HepG2 (cell line): ENCODE data around the gene AADAT. TPM values are rescaled to one million over a fixed set of nuclear protein-coding genes. Genes with fewer than 3 reads are reported as not detected.

Experiments
- EEA1 ChIP-seq: sonication (generic); formaldehyde crosslinking; IDR thresholded peaks from 2 replicates; pipeline ENCODE4 v1.5.1; 2020; ENCODE audit warnings: mild to moderate bottlenecking, missing genetic modification reagents, borderline replicate concordance
- FOXJ3 ChIP-seq: sonication (generic); formaldehyde crosslinking; IDR thresholded peaks from 2 replicates; pipeline ENCODE4 v1.4.0; 2020; ENCODE audit warnings: missing genetic modification reagents, mild to moderate bottlenecking, borderline replicate concordance
- FOXO1 ChIP-seq: sonication (generic); formaldehyde crosslinking; IDR thresholded peaks from 2 replicates; pipeline ENCODE4 v1.4.0; 2020; ENCODE audit warnings: missing genetic modification reagents
- FOXP4 ChIP-seq: sonication (generic); formaldehyde crosslinking; IDR thresholded peaks from 2 replicates; pipeline ENCODE4 v1.4.0; 2020; ENCODE audit warnings: missing genetic modification reagents
- GTF2F1 ChIP-seq: fragments of 150-350 bp; IDR thresholded peaks from 2 replicates; pipeline ENCODE4 v1.6.1; 2014; ENCODE audit warnings: low read length
- HNF4G ChIP-seq, 2 experiments: sonication (generic) in 1 of 2; formaldehyde crosslinking in 1 of 2; IDR thresholded peaks; 2 replicates each; pipeline versions ENCODE4 v1.4.0 to v1.6.1; 2011 to 2020; ENCODE audit warnings: borderline replicate concordance in 2 of 2, low read depth in 2 of 2, mild to moderate bottlenecking in 2 of 2, low read length in 1 of 2, missing genetic modification reagents in 1 of 2, moderate library complexity in 1 of 2
- HNRNPL ChIP-seq: fragments of 200-400 bp; formaldehyde crosslinking; IDR thresholded peaks from 2 replicates; pipeline ENCODE4 v1.6.1; 2017; ENCODE audit warnings: mild to moderate bottlenecking, low read depth, low read length
- MEIS2 ChIP-seq: sonication (generic); formaldehyde crosslinking; IDR thresholded peaks from 2 replicates; pipeline ENCODE4 v1.9.0; 2021; ENCODE audit warnings: mild to moderate bottlenecking, missing genetic modification reagents
- NR1H2 ChIP-seq: sonication (generic); formaldehyde crosslinking; IDR thresholded peaks from 2 replicates; pipeline ENCODE4 v1.8.1; 2022; ENCODE audit warnings: low read depth, missing genetic modification reagents, borderline replicate concordance
- PAWR ChIP-seq: sonication (generic); formaldehyde crosslinking; IDR thresholded peaks from 2 replicates; pipeline ENCODE4 v1.4.0; 2020; ENCODE audit warnings: missing genetic modification reagents, mild to moderate bottlenecking, borderline replicate concordance
- TCF12 ChIP-seq, 2 experiments: fragments of 450-650 bp in 1 of 2; sonication (generic) in 1 of 2; formaldehyde crosslinking in 1 of 2; IDR thresholded peaks; 2 replicates each; pipeline versions ENCODE4 v1.6.1 to v1.8.0; 2017 to 2022; ENCODE audit warnings: antibody characterized with exemption in 1 of 2, mild to moderate bottlenecking in 1 of 2, missing genetic modification reagents in 1 of 2, moderate library complexity in 1 of 2
- ZNF580 ChIP-seq: IDR thresholded peaks from 2 replicates; pipeline ENCODE4 v1.6.1; 2016; ENCODE audit warnings: low read depth, borderline replicate concordance
- ZNF598 ChIP-seq: sonication (generic); formaldehyde crosslinking; IDR thresholded peaks from 2 replicates; pipeline ENCODE4 v1.5.1; 2020; ENCODE audit warnings: mild to moderate bottlenecking, missing genetic modification reagents, borderline replicate concordance
- ZNF772 ChIP-seq: sonication (generic); formaldehyde crosslinking; IDR thresholded peaks from 2 replicates; pipeline ENCODE4 v1.5.0; 2020; ENCODE audit warnings: mild to moderate bottlenecking, missing genetic modification reagents
- polyA plus RNA-seq, 8 experiments: library from polyadenylated mRNA; depleted of rRNA in 3 of 8; stranded (reverse) in 7 of 8; unstranded in 1 of 8; fragments of >200 nt; fragmentation: Illumina TruSeq in 4 of 8; extraction: Trizol in 4 of 8; gene quantifications; 2 replicates each; pipeline versions ENCODE4 v1.2.1 to v1.2.3, GENCODE V29; 2011 to 2016; ENCODE audit warnings: low read depth in 4 of 8, missing spikeins in 1 of 8, mixed read lengths in 1 of 8; ENCODE audit not compliant: insufficient read depth in 1 of 8
- total RNA-seq, 5 experiments: library from RNA; depleted of rRNA; stranded (reverse); fragments of >200 nt; fragmentation: Illumina TruSeq; extraction: Trizol; gene quantifications; 2 replicates each; pipeline ENCODE4 v1.2.3, GENCODE V29; 2016; ENCODE audit warnings: low read depth in 1 of 5
- TF ChIP-seq, protein P1 (sequence below): sonication (generic); formaldehyde crosslinking; conservative IDR thresholded peaks from 2 replicates; pipeline ENCODE4 v1.4.0; 2020; ENCODE audit warnings: missing genetic modification reagents
- TF ChIP-seq, protein P2 (sequence below): IDR thresholded peaks from 2 replicates; pipeline ENCODE4 v1.6.1; 2016; ENCODE audit warnings: missing compliant biosample characterization, missing genetic modification reagents, borderline replicate concordance

The AADAT gene
- total and polyA plus RNA-seq, 2 of the 13 experiments (the other 11 are each of a cell fraction or from before 2014, with no cell fraction given): 6.1 to 9.1 TPM

DNA sequence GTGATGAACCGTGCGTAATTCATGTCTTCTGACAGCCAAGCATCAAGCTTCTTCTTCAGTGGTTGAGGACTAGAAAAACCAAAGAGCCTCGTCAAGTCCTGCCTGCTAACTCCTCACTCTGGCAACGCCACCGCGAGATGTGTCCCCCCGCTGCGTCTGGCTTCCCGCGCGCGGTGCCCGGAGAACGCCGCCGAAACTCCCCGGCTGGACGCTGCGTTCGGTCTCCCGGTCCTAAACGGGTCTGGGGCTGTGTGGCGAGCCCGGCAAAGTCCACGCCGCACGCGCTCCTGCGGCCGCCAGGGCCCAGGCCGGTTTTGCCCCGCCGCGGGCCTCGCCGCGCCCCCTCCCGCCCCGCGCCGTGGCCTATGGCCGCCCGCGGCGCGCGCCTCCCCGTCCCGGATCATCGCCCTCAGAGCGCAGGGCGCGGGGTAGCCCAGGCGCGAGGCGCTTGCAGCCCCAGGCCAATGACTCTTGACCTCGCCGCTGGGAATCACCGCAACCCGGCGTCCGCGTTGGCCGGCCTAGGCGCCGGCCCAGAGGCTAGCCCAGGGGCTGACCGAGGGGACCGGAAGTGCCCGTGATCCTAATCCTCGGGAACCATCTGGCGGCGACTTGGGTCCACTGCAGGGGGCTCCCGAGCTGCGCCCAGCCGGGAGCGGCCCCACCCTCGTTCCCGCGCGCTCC, at the start of gene AADAT (continued):
- TF ChIP-seq ZNF580 (CRISPR knock-in tag) (peak; percentile 71; the same call in 1 of the 2 replicates), HNRNPL (no peak), FOXJ3 (CRISPR knock-in tag) (no peak), FOXP4 (CRISPR knock-in tag) (no peak), NR1H2 (CRISPR knock-in tag) (no peak), EEA1 (CRISPR knock-in tag) (no peak; the same call in 1 of the 2 replicates), PAWR (CRISPR knock-in tag) (no peak), ZNF598 (CRISPR knock-in tag) (no peak), FOXO1 (CRISPR knock-in tag) (no peak; the same call in 1 of the 2 replicates), GTF2F1 (no peak), HNF4G (IDR thresholded peaks at IDR 0.05; ENCODE audit: borderline replicate concordance, low read depth, low read length) (no peak), HNF4G (CRISPR knock-in tag; IDR thresholded peaks at IDR 0.05; ENCODE audit: borderline replicate concordance, low read depth) (no peak), TCF12 (IDR thresholded peaks at IDR 0.05) (no peak), TCF12 (CRISPR knock-in tag; IDR thresholded peaks at IDR 0.05) (no peak), MEIS2 (CRISPR knock-in tag) (no peak), ZNF772 (CRISPR knock-in tag) (no peak)
- TF ChIP-seq, protein P1, sequence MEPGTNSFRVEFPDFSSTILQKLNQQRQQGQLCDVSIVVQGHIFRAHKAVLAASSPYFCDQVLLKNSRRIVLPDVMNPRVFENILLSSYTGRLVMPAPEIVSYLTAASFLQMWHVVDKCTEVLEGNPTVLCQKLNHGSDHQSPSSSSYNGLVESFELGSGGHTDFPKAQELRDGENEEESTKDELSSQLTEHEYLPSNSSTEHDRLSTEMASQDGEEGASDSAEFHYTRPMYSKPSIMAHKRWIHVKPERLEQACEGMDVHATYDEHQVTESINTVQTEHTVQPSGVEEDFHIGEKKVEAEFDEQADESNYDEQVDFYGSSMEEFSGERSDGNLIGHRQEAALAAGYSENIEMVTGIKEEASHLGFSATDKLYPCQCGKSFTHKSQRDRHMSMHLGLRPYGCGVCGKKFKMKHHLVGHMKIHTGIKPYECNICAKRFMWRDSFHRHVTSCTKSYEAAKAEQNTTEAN (CRISPR knock-in tag): peak; percentile 9; the same call in 1 of the 2 replicates
- TF ChIP-seq, protein P2, sequence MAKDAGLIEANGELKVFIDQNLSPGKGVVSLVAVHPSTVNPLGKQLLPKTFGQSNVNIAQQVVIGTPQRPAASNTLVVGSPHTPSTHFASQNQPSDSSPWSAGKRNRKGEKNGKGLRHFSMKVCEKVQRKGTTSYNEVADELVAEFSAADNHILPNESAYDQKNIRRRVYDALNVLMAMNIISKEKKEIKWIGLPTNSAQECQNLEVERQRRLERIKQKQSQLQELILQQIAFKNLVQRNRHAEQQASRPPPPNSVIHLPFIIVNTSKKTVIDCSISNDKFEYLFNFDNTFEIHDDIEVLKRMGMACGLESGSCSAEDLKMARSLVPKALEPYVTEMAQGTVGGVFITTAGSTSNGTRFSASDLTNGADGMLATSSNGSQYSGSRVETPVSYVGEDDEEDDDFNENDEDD (CRISPR knock-in tag): peak; percentile 67; the same call in 1 of the 2 replicates
